Stimulated activated memory B cell treated with anti-CD40 and anti-IgM and Interleukin-4, amounts not matched to agents 10 μg/mL and 1 μg/mL and 100 μg/mL, for 72 hours (primary cell): ENCODE results near the gene NRG3.

Experiments used
- ATAC-seq: fragments of 150-1000 bp; cut with Tn5 transposase; 2 replicates; pipeline ENCODE4 v1.10.0; 2021
- H3K27ac Mint-ChIP-seq: one replicate; pipeline ENCODE4 v1.8.0; 2022; ENCODE audit warnings: mild to moderate bottlenecking, mixed read lengths
- H3K27me3 Mint-ChIP-seq: one replicate; pipeline ENCODE4 v1.8.0; 2022; ENCODE audit warnings: mixed read lengths
- H3K36me3 Mint-ChIP-seq: one replicate; pipeline ENCODE4 v1.8.0; 2022; ENCODE audit warnings: mixed read lengths
- H3K4me1 Mint-ChIP-seq: one replicate; pipeline ENCODE4 v1.8.0; 2022; ENCODE audit warnings: mixed read lengths
- H3K4me3 Mint-ChIP-seq: one replicate; pipeline ENCODE4 v1.8.0; 2022; ENCODE audit warnings: mild to moderate bottlenecking, moderate library complexity, mixed read lengths
- H3K9me3 Mint-ChIP-seq: one replicate; pipeline ENCODE4 v1.8.0; 2022; ENCODE audit warnings: mixed read lengths

Gene NRG3

DNA sequence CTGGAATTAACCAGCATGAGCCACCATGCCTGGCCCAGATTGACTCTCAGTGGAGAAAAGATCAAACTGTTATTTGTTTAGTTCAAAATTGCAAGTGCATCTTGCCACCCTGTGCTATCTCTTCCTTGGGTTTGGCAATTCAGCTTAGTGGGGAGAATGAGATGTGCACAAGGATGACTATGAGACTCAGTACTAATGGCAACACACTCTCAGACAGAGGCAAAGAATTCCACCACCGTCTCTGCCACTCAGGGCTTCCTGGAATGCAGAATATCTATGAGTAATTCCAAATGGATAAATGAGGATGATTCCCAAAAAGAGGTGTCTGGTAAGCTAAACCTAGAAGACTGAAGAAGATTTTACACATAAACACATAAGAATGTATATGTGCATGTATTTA is 525.8 kb downstream of the NRG3 start:
- H3K27ac Mint-ChIP-seq: no peak overlapping the region
- H3K36me3 Mint-ChIP-seq: no peaks in the 10 kb centered on the region
- H3K9me3 Mint-ChIP-seq: peaks cover 6% of the 10 kb centered on the region
- H3K4me3 Mint-ChIP-seq: no peak overlapping the region
- ATAC-seq: no peak
- no peaks in the 10 kb centered on the region for H3K4me1 Mint-ChIP-seq
- H3K27me3 Mint-ChIP-seq: no peaks in the 10 kb centered on the region

DNA sequence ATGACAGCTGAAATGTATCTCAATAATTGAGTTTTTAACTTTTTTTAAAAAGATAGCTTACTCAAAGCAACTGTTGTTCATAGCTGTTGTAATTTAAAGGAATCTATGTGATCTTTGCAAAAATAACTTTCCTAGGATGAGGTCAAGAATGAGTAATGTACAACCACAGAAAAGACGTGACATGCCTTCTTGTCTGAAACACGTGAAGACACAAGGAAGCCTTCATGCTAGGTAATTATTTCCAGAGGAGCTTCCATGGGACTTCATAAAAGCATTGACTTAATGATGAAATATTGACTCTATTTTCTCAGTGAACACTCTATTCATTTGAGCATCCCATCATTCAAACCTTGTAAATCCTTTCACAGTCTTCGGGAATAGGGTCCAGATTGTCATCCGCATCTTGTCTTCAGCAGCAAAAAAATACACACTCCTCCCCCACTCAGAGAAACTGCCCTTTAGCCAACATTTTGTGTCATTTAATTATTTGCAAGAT is 528.0 kb downstream of the NRG3 start:
- H3K27me3 Mint-ChIP-seq: no peaks in the 10 kb centered on the region
- ATAC-seq: no peak
- no peak overlapping the region for H3K4me3 Mint-ChIP-seq
- peaks cover 6% of the 10 kb centered on the region for H3K9me3 Mint-ChIP-seq
- no peaks in the 10 kb centered on the region for H3K4me1 Mint-ChIP-seq
- H3K27ac Mint-ChIP-seq: no peak overlapping the region
- H3K36me3 Mint-ChIP-seq: no peaks in the 10 kb centered on the region

DNA sequence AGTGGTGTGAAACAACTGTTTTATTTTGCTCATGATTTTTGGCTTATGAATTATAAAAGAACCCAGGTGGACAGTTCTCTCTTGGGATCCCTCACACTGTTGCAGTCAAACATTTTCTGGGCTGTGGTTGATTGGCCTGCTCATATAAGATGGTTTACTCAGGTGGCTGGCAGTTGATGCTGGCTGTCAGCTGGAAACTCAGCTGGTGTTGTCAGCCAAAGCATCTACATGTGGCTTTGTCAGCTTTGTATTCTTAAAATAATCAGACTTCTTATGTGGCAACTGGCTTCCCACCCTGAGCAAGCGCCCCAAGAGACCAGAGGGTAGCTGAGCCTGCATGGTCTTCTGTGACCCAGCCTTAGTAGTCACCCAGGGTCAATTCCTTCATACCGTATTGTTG is 534.7 kb downstream of the NRG3 start:
- Mint-ChIP-seq H3K27ac (no peak overlapping the region), H3K4me3 (no peak overlapping the region), H3K36me3 (no peaks in the 10 kb centered on the region), H3K4me1 (no peaks in the 10 kb centered on the region), H3K9me3 (peaks cover 6% of the 10 kb centered on the region), H3K27me3 (no peaks in the 10 kb centered on the region)
- ATAC-seq: no peak

DNA sequence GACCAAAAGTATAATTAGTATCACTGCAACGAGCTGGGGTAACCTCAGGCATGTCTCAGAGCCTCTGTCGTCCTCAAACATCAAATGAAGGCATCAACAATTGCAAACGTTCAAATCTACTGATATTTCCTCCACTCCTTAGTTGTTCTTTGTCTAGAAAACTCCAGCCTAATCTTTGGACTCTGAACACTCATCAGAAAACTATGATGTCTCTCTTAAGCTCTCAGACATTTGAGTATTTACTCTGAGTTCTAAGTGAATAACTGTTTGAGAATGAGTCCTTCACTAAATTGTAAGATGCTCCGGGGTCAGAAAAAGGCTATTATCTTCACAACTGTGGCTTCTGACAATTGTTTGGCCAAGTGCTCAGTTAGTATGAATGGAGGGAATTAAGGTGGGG is 536.4 kb downstream of the NRG3 start:
- peaks cover 3% of the 10 kb centered on the region for H3K9me3 Mint-ChIP-seq
- no peaks in the 10 kb centered on the region for H3K4me1 Mint-ChIP-seq
- no peak overlapping the region for H3K4me3 Mint-ChIP-seq
- no peaks in the 10 kb centered on the region for H3K36me3 Mint-ChIP-seq
- ATAC-seq: no peak
- no peaks in the 10 kb centered on the region for H3K27me3 Mint-ChIP-seq
- no peak overlapping the region for H3K27ac Mint-ChIP-seq

DNA sequence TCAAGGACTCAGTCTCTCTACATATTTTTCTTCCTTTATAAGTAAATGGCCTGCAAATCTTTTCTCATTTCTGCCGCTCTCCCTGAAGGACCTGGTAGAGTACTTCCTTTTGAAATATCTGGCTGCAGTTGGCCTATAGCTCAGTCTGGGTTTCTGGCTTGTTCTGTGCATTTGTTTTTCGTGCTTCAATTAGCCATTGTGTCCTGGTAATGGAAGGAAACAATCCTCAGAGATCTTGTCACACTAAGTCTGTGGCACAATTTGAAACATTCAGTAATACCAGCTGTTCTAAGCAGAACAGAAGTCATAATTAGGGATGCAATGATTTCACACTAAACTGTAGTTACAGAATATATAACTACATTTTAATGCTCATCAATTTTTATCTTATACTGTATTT is 545.0 kb downstream of the NRG3 start:
- Mint-ChIP-seq H3K9me3 (no peaks in the 10 kb centered on the region), H3K36me3 (no peaks in the 10 kb centered on the region), H3K27me3 (no peaks in the 10 kb centered on the region), H3K4me1 (no peaks in the 10 kb centered on the region), H3K27ac (no peak overlapping the region), H3K4me3 (no peak overlapping the region)
- ATAC-seq: no peak

DNA sequence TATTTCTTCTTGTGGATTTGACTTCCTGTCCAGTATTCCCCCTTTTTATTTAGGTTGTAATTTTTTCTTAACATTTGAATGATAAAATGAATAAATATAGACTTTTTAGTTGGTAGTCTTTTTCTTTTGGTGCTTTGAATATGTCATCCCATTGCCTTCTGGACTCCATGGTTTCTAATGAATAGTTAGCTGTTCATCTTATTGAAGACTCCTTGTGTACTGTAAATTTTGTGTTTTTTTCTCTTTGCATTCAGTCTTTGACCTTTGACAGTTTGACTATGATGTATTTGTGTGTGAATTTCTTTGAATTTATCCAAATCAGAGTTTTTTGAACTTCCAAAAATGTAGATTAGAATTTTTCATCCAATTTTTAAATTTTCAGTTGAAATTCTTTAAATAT is 554.3 kb downstream of the NRG3 start:
- Mint-ChIP-seq H3K4me1 (no peaks in the 10 kb centered on the region), H3K4me3 (no peak overlapping the region), H3K27me3 (no peaks in the 10 kb centered on the region), H3K36me3 (peaks cover 5% of the 10 kb centered on the region), H3K9me3 (peaks cover 20% of the 10 kb centered on the region), H3K27ac (no peak overlapping the region)
- no peak for ATAC-seq

DNA sequence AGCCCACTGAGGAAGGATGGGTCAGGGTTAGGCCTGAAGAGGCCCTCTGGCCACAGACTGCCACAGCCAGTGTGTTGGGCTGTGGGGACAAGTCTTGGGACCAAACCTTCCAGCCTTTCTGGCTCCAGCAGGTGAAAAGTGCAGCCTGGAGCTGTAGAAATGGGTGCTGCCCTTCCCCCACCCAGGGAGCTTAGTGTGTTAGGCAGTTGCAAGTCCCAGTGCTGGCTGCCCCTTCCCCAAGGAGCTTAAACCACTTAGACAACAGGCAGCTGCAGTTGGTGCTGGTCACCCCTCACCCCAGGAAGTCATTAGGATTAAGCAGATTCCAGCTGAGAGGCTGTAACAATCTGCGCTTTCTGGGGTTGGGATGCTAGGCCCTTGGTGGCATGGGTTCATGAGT is 563.3 kb downstream of the NRG3 start:
- no peak overlapping the region for H3K4me3 Mint-ChIP-seq
- H3K9me3 Mint-ChIP-seq: no peaks in the 10 kb centered on the region
- H3K4me1 Mint-ChIP-seq: no peaks in the 10 kb centered on the region
- H3K27ac Mint-ChIP-seq: no peak overlapping the region
- H3K27me3 Mint-ChIP-seq: no peaks in the 10 kb centered on the region
- no peaks in the 10 kb centered on the region for H3K36me3 Mint-ChIP-seq
- no peak for ATAC-seq

DNA sequence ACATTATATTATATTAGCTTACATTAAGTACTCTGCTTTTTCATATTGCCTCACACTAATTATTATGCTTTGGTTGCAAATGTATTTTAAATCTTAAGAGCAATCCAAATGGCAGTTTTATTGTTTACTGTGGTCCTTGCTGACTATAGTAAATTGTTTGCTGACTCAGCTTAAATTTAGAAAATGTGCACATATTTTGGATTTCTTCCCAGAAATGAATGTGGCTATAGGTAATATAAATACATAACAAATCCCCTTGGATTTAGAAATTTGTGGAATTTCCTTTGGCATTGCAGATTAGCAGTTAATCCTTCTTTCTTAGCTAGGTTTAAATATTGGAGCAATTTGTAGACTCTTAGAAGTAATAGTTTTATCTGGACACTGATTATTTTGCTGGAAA is 565.8 kb downstream of the NRG3 start:
- no peaks in the 10 kb centered on the region for H3K4me1 Mint-ChIP-seq
- no peaks in the 10 kb centered on the region for H3K36me3 Mint-ChIP-seq
- no peak for ATAC-seq
- H3K4me3 Mint-ChIP-seq: no peak overlapping the region
- H3K27ac Mint-ChIP-seq: no peak overlapping the region
- no peaks in the 10 kb centered on the region for H3K9me3 Mint-ChIP-seq
- no peaks in the 10 kb centered on the region for H3K27me3 Mint-ChIP-seq

DNA sequence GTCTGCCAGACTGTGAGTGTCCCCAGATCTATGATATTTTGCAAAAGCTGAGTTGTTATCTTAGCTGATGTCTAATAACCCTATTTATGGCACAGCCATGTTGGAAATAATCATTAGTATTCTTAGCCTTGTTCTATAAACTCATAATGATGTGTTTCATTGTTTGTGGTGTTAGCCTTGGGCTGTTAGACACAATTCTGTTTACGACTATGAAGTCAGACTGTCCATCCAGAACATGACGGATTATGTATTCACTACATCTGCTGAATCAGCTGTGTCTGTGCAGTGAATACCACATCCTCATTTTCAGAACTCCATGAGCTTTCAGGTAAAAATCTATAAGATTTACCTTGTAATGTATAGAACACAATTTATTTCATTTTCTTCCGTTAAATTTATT is 577.1 kb downstream of the NRG3 start:
- Mint-ChIP-seq H3K4me1 (no peaks in the 10 kb centered on the region), H3K27ac (no peak overlapping the region), H3K4me3 (no peak overlapping the region), H3K9me3 (no peaks in the 10 kb centered on the region), H3K27me3 (no peaks in the 10 kb centered on the region), H3K36me3 (no peaks in the 10 kb centered on the region)
- ATAC-seq: no peak

DNA sequence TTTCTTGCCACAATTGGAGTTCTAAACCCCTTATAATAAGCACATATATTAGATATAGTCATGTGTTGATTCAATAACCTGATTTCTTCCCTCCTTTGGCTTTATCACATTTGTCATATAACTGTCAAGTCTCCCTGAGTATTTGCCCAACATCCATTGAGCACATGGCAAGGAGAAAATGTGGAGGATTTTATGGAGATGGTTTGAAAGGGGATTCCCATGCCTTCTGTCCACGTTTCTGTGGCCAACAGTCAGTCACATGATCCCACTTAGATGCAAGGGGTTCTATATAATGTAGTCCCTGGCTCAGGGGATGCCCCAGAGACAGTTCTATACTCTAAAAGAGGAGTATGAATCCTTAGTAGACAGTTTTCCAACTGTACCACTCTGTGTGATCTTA is 577.7 kb downstream of the NRG3 start:
- Mint-ChIP-seq H3K9me3 (no peaks in the 10 kb centered on the region), H3K4me1 (no peaks in the 10 kb centered on the region), H3K4me3 (no peak overlapping the region), H3K27ac (no peak overlapping the region), H3K36me3 (no peaks in the 10 kb centered on the region), H3K27me3 (no peaks in the 10 kb centered on the region)
- no peak for ATAC-seq

DNA sequence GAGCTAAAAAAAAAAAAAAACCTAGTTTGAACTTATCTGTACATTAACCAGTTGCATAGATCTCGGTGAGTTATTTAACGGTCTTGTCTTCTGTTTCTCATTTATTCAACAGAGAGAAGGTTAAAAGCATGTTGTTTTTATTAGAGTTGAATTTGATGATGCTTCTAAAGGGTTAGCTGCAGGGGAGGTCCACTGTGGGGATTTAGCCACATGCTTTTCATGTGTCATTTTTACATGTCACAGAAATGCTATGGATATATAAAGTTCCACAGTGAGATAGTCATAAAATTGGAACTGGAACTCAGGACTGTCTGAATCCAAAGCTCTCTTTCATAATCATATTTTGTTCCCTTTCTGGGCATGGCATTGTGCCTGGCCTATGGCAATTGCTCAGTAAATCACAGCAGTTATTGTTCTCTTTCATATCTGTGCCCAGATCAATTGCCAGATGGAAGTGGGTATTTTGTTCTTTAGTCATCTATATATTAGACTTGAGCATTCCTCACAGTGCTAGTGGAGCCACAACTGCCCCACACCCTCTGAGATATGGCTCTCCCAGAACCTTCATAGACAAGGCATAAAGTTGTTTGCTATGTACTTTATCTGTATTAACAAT is 578.8 kb downstream of the NRG3 start:
- no peaks in the 10 kb centered on the region for H3K4me1 Mint-ChIP-seq
- no peaks in the 10 kb centered on the region for H3K27me3 Mint-ChIP-seq
- no peak overlapping the region for H3K4me3 Mint-ChIP-seq
- H3K36me3 Mint-ChIP-seq: no peaks in the 10 kb centered on the region
- no peak for ATAC-seq
- H3K27ac Mint-ChIP-seq: no peak overlapping the region
- H3K9me3 Mint-ChIP-seq: no peaks in the 10 kb centered on the region

DNA sequence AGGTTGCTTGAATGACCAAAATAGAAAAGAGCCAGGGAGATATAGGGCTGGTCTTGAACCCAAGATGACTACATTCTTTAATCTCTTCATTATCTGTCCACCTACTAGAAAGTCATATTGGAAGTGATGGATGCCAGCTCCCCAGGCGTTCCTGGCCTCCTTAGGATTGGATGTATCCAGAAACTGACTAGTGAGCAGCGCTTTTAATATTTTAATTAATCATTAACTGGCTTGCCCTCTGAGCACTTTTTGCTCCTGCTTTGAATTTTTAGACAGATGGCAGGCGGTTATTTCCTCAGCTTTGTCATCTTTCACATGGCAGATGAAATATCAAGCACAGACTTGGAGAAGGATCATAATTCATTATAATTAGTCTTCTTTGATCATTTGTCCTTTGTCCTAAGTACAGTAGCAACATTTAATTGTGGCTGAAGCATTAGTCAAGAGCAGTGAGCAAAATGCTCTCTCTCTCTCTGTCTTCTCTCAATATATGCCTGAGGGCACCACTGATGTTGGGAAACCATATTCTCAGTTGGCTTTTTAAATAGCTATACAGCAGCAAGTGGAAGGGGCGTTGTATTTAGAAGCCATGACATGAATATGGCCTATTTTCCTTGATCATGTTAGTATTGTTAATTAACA is 588.0 kb downstream of the NRG3 start:
- H3K4me3 Mint-ChIP-seq: no peak overlapping the region
- peaks cover 12% of the 10 kb centered on the region for H3K9me3 Mint-ChIP-seq
- no peak for ATAC-seq
- no peaks in the 10 kb centered on the region for H3K4me1 Mint-ChIP-seq
- H3K27me3 Mint-ChIP-seq: no peaks in the 10 kb centered on the region
- no peaks in the 10 kb centered on the region for H3K36me3 Mint-ChIP-seq
- no peak overlapping the region for H3K27ac Mint-ChIP-seq

DNA sequence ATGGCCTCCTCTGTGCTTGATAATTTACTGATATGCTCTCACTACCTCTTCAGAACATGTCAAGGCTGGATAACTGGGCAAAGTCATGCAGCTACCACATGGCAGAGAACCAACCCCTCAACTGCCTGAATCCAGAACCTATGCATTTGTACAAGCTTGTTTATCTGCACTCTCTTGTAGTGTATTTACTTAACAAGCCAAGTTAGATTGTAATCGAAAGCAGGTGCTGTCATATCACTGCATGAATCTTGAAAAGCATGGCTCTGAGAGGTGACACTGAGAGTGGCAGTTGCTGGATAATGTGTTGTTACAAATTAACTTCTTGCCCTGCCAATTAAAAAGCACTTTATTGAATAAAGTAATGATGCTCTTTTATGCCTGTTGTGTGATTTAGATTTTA is 588.6 kb downstream of the NRG3 start:
- H3K27ac Mint-ChIP-seq: no peak overlapping the region
- ATAC-seq: no peak
- no peaks in the 10 kb centered on the region for H3K4me1 Mint-ChIP-seq
- no peak overlapping the region for H3K4me3 Mint-ChIP-seq
- H3K36me3 Mint-ChIP-seq: no peaks in the 10 kb centered on the region
- peaks cover 12% of the 10 kb centered on the region for H3K9me3 Mint-ChIP-seq
- no peaks in the 10 kb centered on the region for H3K27me3 Mint-ChIP-seq

DNA sequence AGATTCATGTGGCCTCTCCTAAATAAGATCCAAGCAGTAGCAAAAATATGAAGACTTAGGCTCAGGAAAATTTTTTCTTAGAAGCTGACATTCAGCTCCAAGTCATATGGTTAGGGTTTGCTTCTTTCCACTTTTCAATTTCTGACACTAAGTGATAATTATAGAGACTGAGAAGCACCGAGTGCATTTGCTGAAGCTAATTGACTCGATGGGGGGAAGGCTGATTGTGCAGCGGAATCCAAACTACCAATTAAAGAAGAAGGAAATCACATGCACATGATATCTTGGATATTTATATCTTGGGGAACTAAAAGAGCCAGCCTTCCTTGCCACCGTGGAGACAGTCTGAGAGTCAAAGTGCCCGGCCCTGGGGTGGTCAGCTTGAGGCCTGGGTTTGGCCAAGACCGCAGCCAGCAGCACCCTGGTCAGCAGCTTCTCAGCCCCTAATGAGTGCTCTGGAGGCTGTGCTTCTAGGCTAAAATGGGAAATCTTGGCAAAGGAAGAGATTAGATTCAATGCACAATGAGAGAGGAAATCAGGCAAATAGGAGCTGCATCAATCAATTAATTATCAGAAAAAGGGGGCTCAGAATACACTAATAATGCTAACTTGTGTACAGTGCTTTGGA is 589.3 kb downstream of the NRG3 start:
- no peaks in the 10 kb centered on the region for H3K4me1 Mint-ChIP-seq
- ATAC-seq: no peak
- H3K27ac Mint-ChIP-seq: no peak overlapping the region
- peaks cover 15% of the 10 kb centered on the region for H3K9me3 Mint-ChIP-seq
- H3K4me3 Mint-ChIP-seq: no peak overlapping the region
- H3K36me3 Mint-ChIP-seq: no peaks in the 10 kb centered on the region
- no peaks in the 10 kb centered on the region for H3K27me3 Mint-ChIP-seq

DNA sequence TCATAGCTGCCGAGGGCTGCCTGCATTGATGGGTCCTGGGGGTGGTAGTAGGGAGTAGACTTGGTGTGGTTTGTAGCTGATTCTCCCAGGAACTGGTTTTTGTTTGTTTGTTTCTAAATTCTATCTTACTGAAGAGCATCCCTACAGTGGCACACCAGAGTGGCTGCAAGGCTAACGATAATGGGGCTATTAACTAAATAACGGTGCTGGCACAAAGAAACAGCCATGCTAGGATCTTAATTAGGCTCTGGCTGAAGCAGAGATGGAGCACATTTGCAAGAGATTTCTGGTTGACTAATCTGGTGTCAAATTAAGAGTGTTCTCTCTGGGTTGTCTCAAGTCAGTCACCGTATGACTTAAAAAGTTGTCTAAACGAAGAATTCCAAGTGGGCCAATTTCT is 590.0 kb downstream of the NRG3 start:
- Mint-ChIP-seq H3K4me1 (no peaks in the 10 kb centered on the region), H3K27me3 (no peaks in the 10 kb centered on the region), H3K27ac (no peak overlapping the region), H3K4me3 (no peak overlapping the region), H3K9me3 (peaks cover 15% of the 10 kb centered on the region), H3K36me3 (no peaks in the 10 kb centered on the region)
- no peak for ATAC-seq

DNA sequence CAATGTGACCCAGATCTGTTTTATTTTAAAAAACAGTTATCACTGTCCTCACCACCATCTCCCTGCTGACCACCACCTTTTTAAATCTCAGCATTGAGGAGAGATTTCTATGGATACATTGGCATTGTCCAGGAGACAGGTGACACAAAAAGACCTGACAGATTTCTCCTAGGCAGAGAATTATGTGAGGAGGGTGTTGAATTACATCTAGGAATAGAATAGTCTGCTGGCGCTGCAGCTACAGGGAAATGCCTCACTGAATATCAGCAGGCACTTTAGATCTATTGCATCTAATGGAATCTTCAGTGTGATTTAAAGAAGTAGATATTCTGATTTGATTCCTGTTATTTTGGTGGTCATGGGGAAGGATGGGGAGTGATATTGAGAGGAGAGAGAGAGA is 593.5 kb downstream of the NRG3 start:
- Mint-ChIP-seq H3K27me3 (no peaks in the 10 kb centered on the region), H3K36me3 (no peaks in the 10 kb centered on the region), H3K4me3 (no peak overlapping the region), H3K4me1 (no peaks in the 10 kb centered on the region), H3K27ac (no peak overlapping the region), H3K9me3 (peaks cover 11% of the 10 kb centered on the region)
- ATAC-seq: no peak
